K562 (cell line): ENCODE measurements around the gene ETV3. TPM values are rescaled to one million over a fixed set of nuclear protein-coding genes. Genes with fewer than 3 reads are reported as not detected.

Experiments used
- ATAC-seq: fragments of 200-7000 bp; cut with Tn5 transposase; 3 replicates; pipeline ENCODE4 v1.9.1; 2020; ENCODE audit warnings: moderate library complexity
- BruUV-seq: library from RNA; stranded (reverse); fragments of 400-500 nt; replicated peaks from 2 replicates; lab custom pipeline; 2021; lab: Mats Ljungman, UMichigan
- CTCF ChIA-PET: fragments of 300-600 bp; formaldehyde crosslinking; extraction: SDS; loops from one replicate; lab custom pipeline; 2021; ENCODE audit warnings: low intra/inter-chr PET ratio; lab: Yijun Ruan, JAX
- POLR2A ChIA-PET: fragments of 300-600, 350-650 bp; sonication (Branson Sonifier 250); formaldehyde crosslinking; extraction: SDS; loops from one replicate; lab custom pipeline; 2021; ENCODE audit warnings: antibody characterized with exemption, inconsistent platforms; lab: Yijun Ruan, JAX
- DNase-seq, 4 experiments: peaks; one replicate each; pipeline versions ENCODE4 v3.0.0 to v3.0.0-alpha.2; 2011 to 2018; ENCODE audit warnings: low spot score in 3 of 4, mixed read lengths in 3 of 4; ENCODE audit errors: extremely low read depth in 1 of 4
- FAIRE-seq: peaks from 2 replicates; lab custom pipeline; 2011; peaks lifted over from hg19 to GRCh38; lab: Jason Lieb, UNC
- H2AFZ ChIP-seq: 2 replicates; pipeline ENCODE4 v1.6.0; 2011; ENCODE audit warnings: low read depth, low read length, control low read depth, inconsistent platforms
- H3K27ac ChIP-seq: fragments of 200-600 bp; 3 replicates; pipeline ENCODE4 v1.8.0; 2011; ENCODE audit warnings: low read depth, mild to moderate bottlenecking, control low read depth, inconsistent platforms, low read length, moderate library complexity, mixed read lengths; ENCODE audit errors: extremely low read depth
- H3K27me3 ChIP-seq, 2 experiments: fragments of 300-600 bp in 1 of 2; 2 replicates in 1 of 2; 3 replicates in 1 of 2; pipeline versions ENCODE4 v1.6.0 to v1.8.0; 2011; ENCODE audit warnings: inconsistent platforms in 2 of 2, low read length in 2 of 2, mild to moderate bottlenecking in 1 of 2, mixed read lengths in 1 of 2, moderate library complexity in 1 of 2; ENCODE audit not compliant: control insufficient read depth in 2 of 2, insufficient read depth in 2 of 2
- H3K36me3 ChIP-seq: fragments of 300-600 bp; 3 replicates; pipeline ENCODE4 v1.8.0; 2011; ENCODE audit warnings: mild to moderate bottlenecking, low read length, inconsistent platforms; ENCODE audit not compliant: control insufficient read depth, insufficient read depth
- H3K4me1 ChIP-seq, 2 experiments: fragments of 200-600 bp in 1 of 2; replicated peaks in 1 of 2; 2 replicates in 1 of 2; 3 replicates in 1 of 2; pipeline versions ENCODE4 v1.5.1 to v1.8.0; 2011; ENCODE audit warnings: inconsistent platforms in 2 of 2, low read length in 2 of 2, mild to moderate bottlenecking in 1 of 2, mixed read lengths in 1 of 2, moderate library complexity in 1 of 2; ENCODE audit not compliant: control insufficient read depth in 2 of 2, insufficient read depth in 2 of 2
- H3K4me2 ChIP-seq: 2 replicates; pipeline ENCODE4 v1.6.1; 2011; ENCODE audit warnings: low read length, control low read depth, inconsistent platforms, mixed read lengths; ENCODE audit not compliant: insufficient read depth
- H3K4me3 ChIP-seq: fragments of 200-600 bp; sonication (generic), shearing (Covaris generic); 2 replicates; pipeline ENCODE4 v1.5.1; 2016; ENCODE audit warnings: control low read depth, inconsistent platforms
- H3K79me2 ChIP-seq: fragments of 200-600 bp; 3 replicates; pipeline ENCODE4 v1.8.0; 2011; ENCODE audit warnings: low read length, inconsistent platforms; ENCODE audit not compliant: control insufficient read depth, insufficient read depth
- H3K9ac ChIP-seq, 2 experiments: 2 replicates each; pipeline versions ENCODE4 v1.6.0 to v1.6.1; 2011; ENCODE audit warnings: low read depth in 2 of 2, low read length in 2 of 2, control low read depth in 1 of 2, inconsistent platforms in 1 of 2, mild to moderate bottlenecking in 1 of 2, mixed read lengths in 1 of 2; ENCODE audit not compliant: insufficient read depth in 1 of 2
- H3K9me1 ChIP-seq: one replicate; pipeline ENCODE4 v1.6.0; 2011; ENCODE audit warnings: inconsistent platforms, mild to moderate bottlenecking, low read length, moderate library complexity; ENCODE audit not compliant: control insufficient read depth, insufficient read depth
- H3K9me3 ChIP-seq: replicated peaks from 2 replicates; pipeline ENCODE4 v1.5.1; 2011; ENCODE audit warnings: low read depth, low read length, inconsistent platforms; ENCODE audit not compliant: control insufficient read depth, insufficient read depth
- H4K20me1 ChIP-seq: replicated peaks from 2 replicates; pipeline ENCODE4 v1.6.1; 2011; ENCODE audit warnings: low read length, inconsistent platforms, mixed read lengths; ENCODE audit not compliant: control insufficient read depth, insufficient read depth
- ZNF507 ChIP-seq: conservative IDR thresholded peaks from 2 replicates; pipeline ENCODE4 v1.6.1; 2017; ENCODE audit warnings: missing genetic modification characterization, missing compliant biosample characterization
- WGBS: fragments of 100-300 bp; shearing (Covaris generic); methylation state at CpG from one replicate; pipeline ENCODE4 v1.1.6; 2016; ENCODE audit warnings: low coverage, mixed read lengths; ENCODE audit not compliant: insufficient coverage; ENCODE audit errors: missing lambda C conversion rate; 5-methylcytosine and 5-hydroxymethylcytosine counted together
- in situ Hi-C: fragments of 300-500 bp; cut with MboI; formaldehyde crosslinking; loops from 4 replicates; pipeline ENCODE4 v1.15.0; 2018; ENCODE audit warnings: inconsistent platforms, mixed read lengths
- intact Hi-C: fragments of 100-400 bp; cut with micrococcal nuclease; formaldehyde crosslinking; loops from 2 replicates; pipeline ENCODE4 v1.14.2; 2022
- polyA plus RNA-seq, 8 experiments: library from polyadenylated mRNA; depleted of rRNA in 4 of 8; stranded (reverse) in 5 of 8; unstranded in 3 of 8; fragments of >200 nt; fragmentation: Nextera tagmentation in 2 of 8; fragmentation: Illumina TruSeq in 1 of 8; extraction: Ambion mirVana in 2 of 8; extraction: Trizol in 1 of 8; gene quantifications; 2 replicates each; pipeline versions ENCODE4 v1.2.1 to v1.2.3, GENCODE V29; 2011 to 2014; ENCODE audit warnings: inconsistent platforms in 1 of 8, missing spikeins in 1 of 8
- total RNA-seq, 7 experiments: library from RNA; depleted of rRNA in 6 of 7; stranded (reverse); fragments of >200 nt in 6 of 7; fragmentation: Illumina TruSeq in 2 of 7; extraction: Trizol in 2 of 7; gene quantifications; 2 replicates each; pipeline versions ENCODE4 v1.2.1 to v1.2.3, GENCODE V29; 2011 to 2021; ENCODE audit warnings: low replicate concordance in 1 of 7
- TF ChIP-seq, protein P1 (sequence below): sonication (generic); formaldehyde crosslinking; IDR thresholded peaks from 2 replicates; pipeline ENCODE4 v1.9.0; 2022; ENCODE audit warnings: mild to moderate bottlenecking, missing genetic modification reagents
- TF ChIP-seq, protein P2 (sequence below), 2 experiments: fragments of 450-650 bp in 1 of 2; IDR thresholded peaks; 2 replicates each; pipeline ENCODE4 v1.6.1; 2011 to 2017; ENCODE audit warnings: low read depth in 2 of 2, antibody characterized with exemption in 1 of 2, borderline replicate concordance in 1 of 2, low read length in 1 of 2, mild to moderate bottlenecking in 1 of 2, mixed read lengths in 1 of 2; ENCODE audit not compliant: control insufficient read depth in 1 of 2

The ETV3 gene
- total and polyA plus RNA-seq, 9 of the 15 experiments (the other 6 are each of a cell fraction or from before 2014, with no cell fraction given): 3.1 to 16.0 (median 9.0) TPM

DNA sequence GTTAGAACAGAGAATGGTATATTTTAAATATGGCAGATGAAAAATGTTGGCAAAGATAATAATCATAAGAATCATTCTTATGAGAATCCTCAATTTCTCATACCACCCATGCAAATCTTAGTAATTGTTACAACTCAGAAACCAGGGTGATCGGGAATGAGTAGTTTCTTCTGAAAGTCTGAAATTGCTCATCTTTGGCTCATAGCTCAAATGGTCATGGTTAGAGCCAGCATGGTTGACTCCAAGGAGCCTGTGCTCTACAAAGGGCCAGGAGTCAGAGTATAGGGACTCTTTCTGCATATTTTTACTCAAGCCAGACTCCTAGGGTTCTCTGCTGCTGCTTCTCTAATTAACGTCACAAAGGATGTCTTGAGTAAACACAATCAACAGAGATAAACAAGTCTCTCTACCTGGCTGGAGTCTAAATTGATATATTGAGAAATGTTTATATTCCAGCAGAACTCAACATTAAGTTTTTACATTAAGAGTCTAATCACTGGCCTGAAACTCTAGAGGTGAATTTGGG lies 1.9 kb upstream of the ETV3 start:
- TF ChIP-seq, protein P1, sequence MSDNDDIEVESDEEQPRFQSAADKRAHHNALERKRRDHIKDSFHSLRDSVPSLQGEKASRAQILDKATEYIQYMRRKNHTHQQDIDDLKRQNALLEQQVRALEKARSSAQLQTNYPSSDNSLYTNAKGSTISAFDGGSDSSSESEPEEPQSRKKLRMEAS (CRISPR knock-in tag): no peak
- TF ChIP-seq, protein P2, sequence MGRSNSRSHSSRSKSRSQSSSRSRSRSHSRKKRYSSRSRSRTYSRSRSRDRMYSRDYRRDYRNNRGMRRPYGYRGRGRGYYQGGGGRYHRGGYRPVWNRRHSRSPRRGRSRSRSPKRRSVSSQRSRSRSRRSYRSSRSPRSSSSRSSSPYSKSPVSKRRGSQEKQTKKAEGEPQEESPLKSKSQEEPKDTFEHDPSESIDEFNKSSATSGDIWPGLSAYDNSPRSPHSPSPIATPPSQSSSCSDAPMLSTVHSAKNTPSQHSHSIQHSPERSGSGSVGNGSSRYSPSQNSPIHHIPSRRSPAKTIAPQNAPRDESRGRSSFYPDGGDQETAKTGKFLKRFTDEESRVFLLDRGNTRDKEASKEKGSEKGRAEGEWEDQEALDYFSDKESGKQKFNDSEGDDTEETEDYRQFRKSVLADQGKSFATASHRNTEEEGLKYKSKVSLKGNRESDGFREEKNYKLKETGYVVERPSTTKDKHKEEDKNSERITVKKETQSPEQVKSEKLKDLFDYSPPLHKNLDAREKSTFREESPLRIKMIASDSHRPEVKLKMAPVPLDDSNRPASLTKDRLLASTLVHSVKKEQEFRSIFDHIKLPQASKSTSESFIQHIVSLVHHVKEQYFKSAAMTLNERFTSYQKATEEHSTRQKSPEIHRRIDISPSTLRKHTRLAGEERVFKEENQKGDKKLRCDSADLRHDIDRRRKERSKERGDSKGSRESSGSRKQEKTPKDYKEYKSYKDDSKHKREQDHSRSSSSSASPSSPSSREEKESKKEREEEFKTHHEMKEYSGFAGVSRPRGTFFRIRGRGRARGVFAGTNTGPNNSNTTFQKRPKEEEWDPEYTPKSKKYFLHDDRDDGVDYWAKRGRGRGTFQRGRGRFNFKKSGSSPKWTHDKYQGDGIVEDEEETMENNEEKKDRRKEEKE (IDR thresholded peaks at IDR 0.05; ENCODE audit: borderline replicate concordance in 1 of 2, control insufficient read depth in 1 of 2, low read depth in 2 of 2, low read length in 1 of 2): no peak
- TF ChIP-seq ZNF507 (tag): no peak
- Histone ChIP-seq H2AFZ (no peak overlapping the region), H3K9ac (no peak overlapping the region), H3K4me1 (peaks cover 24 to 29% of the 10 kb centered on the region in 2 experiments), H3K9me3 (no peaks in the 10 kb centered on the region), H3K27ac (no peak overlapping the region), H3K4me2 (no peak overlapping the region), H3K9me1 (no peaks in the 10 kb centered on the region), H3K79me2 (peaks cover 27% of the 10 kb centered on the region), H3K27me3 (no peaks in the 10 kb centered on the region), H4K20me1 (0 out of 2 replicates have a peak, but pooled peaks cover 9% of the 10 kb centered on the region), H3K4me3 (no peak overlapping the region), H3K36me3 (peaks cover 13% of the 10 kb centered on the region)
- in situ Hi-C loops (no loop called here), intact Hi-C loops (no loop called here)
- ChIA-PET POLR2A (interaction anchor here (1.6 to 1.7 kb wide), 2 partner anchors 11 to 13 kb away, joined by 4 to 7 read pairs; no protein-coding TSS in a partner anchor), CTCF (no interaction called here)
- no peak for ATAC-seq
- WGBS: 66% methylated on average over 2 of the region's 2 CpGs
- no TSS peak for BruUV-seq
- no peak for DNase-seq
- no peak for FAIRE-seq
